Endothelial cell of umbilical vein (primary cell): ENCODE measurements around the gene HPSE2. TPM values are rescaled to one million over a fixed set of nuclear protein-coding genes. Genes with fewer than 3 reads are reported as not detected.

Experiments
- BruUV-seq: library from RNA; stranded (reverse); fragments of 400-500 nt; replicated peaks from 2 replicates; lab custom pipeline; 2021; lab: Mats Ljungman, UMichigan
- CTCF ChIA-PET: fragments of 300-600, 350-600 bp; sonication (Branson Sonifier 250); formaldehyde crosslinking; loops from one replicate; lab custom pipeline; 2021; ENCODE audit warnings: antibody characterized with exemption, inconsistent platforms; lab: Charles Lee
- POLR2A ChIA-PET: fragments of 300-600, 350-600 bp; sonication (Branson Sonifier 250); formaldehyde crosslinking; loops from one replicate; lab custom pipeline; 2021; ENCODE audit warnings: antibody characterized with exemption, inconsistent platforms; lab: Charles Lee
- DNase-seq: peaks from one replicate; pipeline ENCODE4 v3.0.0-alpha.2; 2011; ENCODE audit warnings: low read depth, low spot score
- FAIRE-seq: peaks from 2 replicates; lab custom pipeline; 2011; peaks lifted over from hg19 to GRCh38; lab: Jason Lieb, UNC
- H2AFZ ChIP-seq: 2 replicates; pipeline ENCODE4 v1.6.0; 2012; ENCODE audit warnings: low read depth, low read length, control low read depth, inconsistent platforms
- H3K27ac ChIP-seq: 2 replicates; pipeline ENCODE4 v1.5.1; 2011; ENCODE audit warnings: low read depth, mild to moderate bottlenecking, control low read depth, low read length, moderate library complexity; ENCODE audit not compliant: insufficient read depth
- H3K27me3 ChIP-seq, 2 experiments: 2 replicates each; pipeline versions ENCODE4 v1.6.0 to v1.6.1; 2011; ENCODE audit warnings: low read length in 2 of 2, mixed read lengths in 1 of 2; ENCODE audit not compliant: control insufficient read depth in 2 of 2, insufficient read depth in 2 of 2
- H3K36me3 ChIP-seq, 2 experiments: 2 replicates in 1 of 2; 3 replicates in 1 of 2; pipeline ENCODE4 v1.5.1; 2011; ENCODE audit warnings: low read length in 2 of 2, mild to moderate bottlenecking in 1 of 2, moderate library complexity in 1 of 2; ENCODE audit not compliant: control insufficient read depth in 2 of 2, insufficient read depth in 2 of 2; ENCODE audit errors: extremely low read depth in 1 of 2
- H3K4me1 ChIP-seq: 3 replicates; pipeline ENCODE4 v1.5.1; 2011; ENCODE audit warnings: mild to moderate bottlenecking, low read length; ENCODE audit not compliant: control insufficient read depth, insufficient read depth; ENCODE audit errors: extremely low read depth
- H3K4me2 ChIP-seq: 2 replicates; pipeline ENCODE4 v1.6.1; 2011; ENCODE audit warnings: low read length, control low read depth, mixed read lengths; ENCODE audit not compliant: insufficient read depth
- H3K4me3 ChIP-seq, 3 experiments: fragments of 200-600 bp in 1 of 3; sonication (generic), shearing (Covaris generic) in 1 of 3; replicated peaks in 1 of 3; 2 replicates each; pipeline ENCODE4 v1.5.1; 2011 to 2016; ENCODE audit warnings: control low read depth in 3 of 3, low read length in 3 of 3, mild to moderate bottlenecking in 2 of 3, inconsistent platforms in 1 of 3, low read depth in 1 of 3, moderate library complexity in 1 of 3; ENCODE audit not compliant: insufficient read depth in 1 of 3
- H3K79me2 ChIP-seq: 2 replicates; pipeline ENCODE4 v1.6.0; 2012; ENCODE audit warnings: low read length, inconsistent platforms; ENCODE audit not compliant: control insufficient read depth, insufficient read depth
- H3K9ac ChIP-seq: replicated peaks from 2 replicates; pipeline ENCODE3; 2011; ENCODE audit warnings: low read length, control low read depth; ENCODE audit not compliant: insufficient read depth; ENCODE audit errors: extremely low read depth
- H3K9me1 ChIP-seq: replicated peaks from 3 replicates; pipeline ENCODE4 v1.6.0; 2011; ENCODE audit warnings: mild to moderate bottlenecking, low read length; ENCODE audit not compliant: control insufficient read depth, insufficient read depth; ENCODE audit errors: extremely low read depth
- H3K9me3 ChIP-seq: replicated peaks from 2 replicates; pipeline ENCODE4 v1.5.1; 2012; ENCODE audit warnings: low read length, inconsistent platforms; ENCODE audit not compliant: control insufficient read depth, insufficient read depth
- H4K20me1 ChIP-seq: replicated peaks from 2 replicates; pipeline ENCODE3; 2011; ENCODE audit warnings: mild to moderate bottlenecking, low read length; ENCODE audit not compliant: control insufficient read depth, insufficient read depth; ENCODE audit errors: extremely low read depth
- EZH2 ChIP-seq: IDR thresholded peaks from 2 replicates; pipeline ENCODE4 v1.6.1; 2012; ENCODE audit warnings: borderline replicate concordance, low read depth, mild to moderate bottlenecking, moderate library complexity, low read length, inconsistent platforms; ENCODE audit not compliant: severe bottlenecking
- FOS ChIP-seq: IDR thresholded peaks from 2 replicates; pipeline ENCODE4 v1.6.1; 2011; ENCODE audit warnings: mild to moderate bottlenecking, low read length, moderate library complexity, borderline replicate concordance; ENCODE audit not compliant: insufficient read depth
- GATA2 ChIP-seq: IDR thresholded peaks from 2 replicates; pipeline ENCODE4 v1.7.0; 2011; ENCODE audit warnings: low read depth, mild to moderate bottlenecking, moderate library complexity, mixed read lengths, low read length; ENCODE audit not compliant: insufficient read length, insufficient read depth
- JUN ChIP-seq: IDR thresholded peaks from 2 replicates; pipeline ENCODE4 v1.6.1; 2011; ENCODE audit warnings: borderline replicate concordance, low read depth; ENCODE audit not compliant: insufficient read length, insufficient read depth
- MYC ChIP-seq: IDR thresholded peaks from one replicate; pipeline ENCODE4 v1.6.1; 2011; ENCODE audit warnings: mild to moderate bottlenecking, low read depth, low read length
- POLR2A ChIP-seq: IDR thresholded peaks from 2 replicates; pipeline ENCODE4 v1.6.1; 2012; ENCODE audit warnings: low read depth, mild to moderate bottlenecking, control low read depth, low read length
- POLR2AphosphoS5 ChIP-seq: IDR thresholded peaks from 2 replicates; pipeline ENCODE4 v1.6.1; 2012; ENCODE audit warnings: low read depth, mild to moderate bottlenecking, control low read depth, low read length, moderate library complexity; ENCODE audit not compliant: insufficient read depth
- dilution Hi-C: fragments of 300-500 bp; cut with MboI; formaldehyde crosslinking; loops from one replicate; pipeline ENCODE4 v1.15.0; 2019; ENCODE audit warnings: low sequenced_read_pairs; ENCODE audit not compliant: extremely low pct_ligation_motif_present
- intact Hi-C: fragments of 100-400 bp; cut with micrococcal nuclease; formaldehyde crosslinking; loops from one replicate; pipeline ENCODE4 v1.10.0; 2022
- polyA plus RNA-seq, 4 experiments: library from polyadenylated mRNA; depleted of rRNA in 3 of 4; stranded (reverse) in 3 of 4; unstranded in 1 of 4; fragments of >200 nt; gene quantifications; 2 replicates each; pipeline versions ENCODE4 v1.2.1 to v1.2.3, GENCODE V29; 2011 to 2012; ENCODE audit warnings: missing spikeins in 1 of 4
- total RNA-seq: library from RNA; stranded (reverse); gene quantifications from 2 replicates; pipeline ENCODE4 v1.2.3, GENCODE V29; 2021
- TF ChIP-seq, protein P1 (sequence below): IDR thresholded peaks from 2 replicates; pipeline ENCODE4 v1.6.1; 2011; ENCODE audit not compliant: insufficient read depth, insufficient read length
- TF ChIP-seq, protein P2 (sequence below), 2 donors: IDR thresholded peaks; 1 replicate in 1 of 2; 2 replicates in 1 of 2; pipeline ENCODE4 v1.5.1; 2011; ENCODE audit warnings: low read length in 2 of 2, mild to moderate bottlenecking in 2 of 2, moderate library complexity in 2 of 2, control low read depth in 1 of 2, inconsistent platforms in 1 of 2, low read depth in 1 of 2; ENCODE audit not compliant: insufficient read depth in 1 of 2; ENCODE audit errors: extremely low read depth in 1 of 2

The HPSE2 gene
- total and polyA plus RNA-seq, 2 donors (not counting 3 experiments of a cell fraction or from before 2014, with no cell fraction given) = not detected

- Histone ChIP-seq H3K4me1 (no peaks in the 10 kb centered on the region), H3K27ac (no peak overlapping the region), H2AFZ (no peak overlapping the region), H3K9me3 (no peaks in the 10 kb centered on the region), H3K36me3 (no peaks in the 10 kb centered on the region), H3K27me3 (no peaks in the 10 kb centered on the region), H3K4me3 (no peak overlapping the region), H3K9me1 (no peaks in the 10 kb centered on the region), H3K79me2 (no peaks in the 10 kb centered on the region), H4K20me1 (no peaks in the 10 kb centered on the region), H3K4me2 (no peak overlapping the region), H3K9ac (no peak overlapping the region)
- DNase-seq (no peak), FAIRE-seq (no peak)
- no TSS peak for BruUV-seq
- ChIA-PET POLR2A (no interaction called here), CTCF (interaction anchor here (1.0 kb wide), 1 partner anchor 47 kb away, joined by 4 read pairs; no protein-coding TSS in a partner anchor)
- dilution Hi-C loops = no loop called here
- intact Hi-C loops = no loop called here
- TF ChIP-seq GATA2 (no peak), FOS (no peak), POLR2AphosphoS5 (no peak), JUN (no peak), EZH2 (no peak), POLR2A (no peak), MYC (no peak)
- TF ChIP-seq, protein P1, sequence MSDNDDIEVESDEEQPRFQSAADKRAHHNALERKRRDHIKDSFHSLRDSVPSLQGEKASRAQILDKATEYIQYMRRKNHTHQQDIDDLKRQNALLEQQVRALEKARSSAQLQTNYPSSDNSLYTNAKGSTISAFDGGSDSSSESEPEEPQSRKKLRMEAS = no peak
- TF ChIP-seq, protein P2, sequence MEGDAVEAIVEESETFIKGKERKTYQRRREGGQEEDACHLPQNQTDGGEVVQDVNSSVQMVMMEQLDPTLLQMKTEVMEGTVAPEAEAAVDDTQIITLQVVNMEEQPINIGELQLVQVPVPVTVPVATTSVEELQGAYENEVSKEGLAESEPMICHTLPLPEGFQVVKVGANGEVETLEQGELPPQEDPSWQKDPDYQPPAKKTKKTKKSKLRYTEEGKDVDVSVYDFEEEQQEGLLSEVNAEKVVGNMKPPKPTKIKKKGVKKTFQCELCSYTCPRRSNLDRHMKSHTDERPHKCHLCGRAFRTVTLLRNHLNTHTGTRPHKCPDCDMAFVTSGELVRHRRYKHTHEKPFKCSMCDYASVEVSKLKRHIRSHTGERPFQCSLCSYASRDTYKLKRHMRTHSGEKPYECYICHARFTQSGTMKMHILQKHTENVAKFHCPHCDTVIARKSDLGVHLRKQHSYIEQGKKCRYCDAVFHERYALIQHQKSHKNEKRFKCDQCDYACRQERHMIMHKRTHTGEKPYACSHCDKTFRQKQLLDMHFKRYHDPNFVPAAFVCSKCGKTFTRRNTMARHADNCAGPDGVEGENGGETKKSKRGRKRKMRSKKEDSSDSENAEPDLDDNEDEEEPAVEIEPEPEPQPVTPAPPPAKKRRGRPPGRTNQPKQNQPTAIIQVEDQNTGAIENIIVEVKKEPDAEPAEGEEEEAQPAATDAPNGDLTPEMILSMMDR (IDR thresholded peaks at IDR 0.05; ENCODE audit: extremely low read depth in 1 of 2, insufficient read depth in 1 of 2, low read depth in 1 of 2, low read length in 2 of 2) = no peak
Observed at GRCh38 chr10:98513704-98514103, 721.9 kb downstream of the HPSE2 start.
